GM12875 (cell line): Measurements from ENCODE around the gene CTU2.

Experiments
- H3K4me3 ChIP-seq: one replicate; pipeline ENCODE4 v1.5.1; 2011; ENCODE audit warnings: low read depth, low read length, control low read depth
- TF ChIP-seq, protein P1 (sequence below): IDR thresholded peaks from 2 replicates; pipeline ENCODE4 v1.5.1; 2011; ENCODE audit warnings: low read depth, mild to moderate bottlenecking, control low read depth, inconsistent platforms, low read length, moderate library complexity, borderline replicate concordance; ENCODE audit not compliant: insufficient read depth

The CTU2 gene

DNA sequence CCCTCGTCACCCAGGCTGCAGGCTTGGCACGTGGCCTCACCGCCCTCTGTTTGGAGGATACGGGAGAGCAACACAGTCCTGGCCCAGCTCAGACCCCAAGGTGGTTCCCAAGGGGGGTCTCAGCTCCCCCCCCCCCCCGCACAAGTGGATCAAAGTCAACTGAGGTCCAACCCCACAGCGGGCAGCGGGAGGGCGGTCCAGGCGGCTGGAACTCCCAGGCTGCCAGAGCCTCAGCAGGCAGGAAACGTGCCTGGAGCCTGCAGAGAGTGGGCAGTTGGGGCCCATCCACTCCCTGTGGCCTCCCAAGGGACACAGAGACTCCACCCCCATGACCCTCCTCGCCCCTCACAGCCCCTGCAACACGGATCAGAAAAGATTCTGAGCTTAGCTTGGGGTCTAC is 42.1 kb downstream of the CTU2 start:
- no peak overlapping the region for H3K4me3 ChIP-seq
- TF ChIP-seq, protein P1, sequence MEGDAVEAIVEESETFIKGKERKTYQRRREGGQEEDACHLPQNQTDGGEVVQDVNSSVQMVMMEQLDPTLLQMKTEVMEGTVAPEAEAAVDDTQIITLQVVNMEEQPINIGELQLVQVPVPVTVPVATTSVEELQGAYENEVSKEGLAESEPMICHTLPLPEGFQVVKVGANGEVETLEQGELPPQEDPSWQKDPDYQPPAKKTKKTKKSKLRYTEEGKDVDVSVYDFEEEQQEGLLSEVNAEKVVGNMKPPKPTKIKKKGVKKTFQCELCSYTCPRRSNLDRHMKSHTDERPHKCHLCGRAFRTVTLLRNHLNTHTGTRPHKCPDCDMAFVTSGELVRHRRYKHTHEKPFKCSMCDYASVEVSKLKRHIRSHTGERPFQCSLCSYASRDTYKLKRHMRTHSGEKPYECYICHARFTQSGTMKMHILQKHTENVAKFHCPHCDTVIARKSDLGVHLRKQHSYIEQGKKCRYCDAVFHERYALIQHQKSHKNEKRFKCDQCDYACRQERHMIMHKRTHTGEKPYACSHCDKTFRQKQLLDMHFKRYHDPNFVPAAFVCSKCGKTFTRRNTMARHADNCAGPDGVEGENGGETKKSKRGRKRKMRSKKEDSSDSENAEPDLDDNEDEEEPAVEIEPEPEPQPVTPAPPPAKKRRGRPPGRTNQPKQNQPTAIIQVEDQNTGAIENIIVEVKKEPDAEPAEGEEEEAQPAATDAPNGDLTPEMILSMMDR = no peak

DNA sequence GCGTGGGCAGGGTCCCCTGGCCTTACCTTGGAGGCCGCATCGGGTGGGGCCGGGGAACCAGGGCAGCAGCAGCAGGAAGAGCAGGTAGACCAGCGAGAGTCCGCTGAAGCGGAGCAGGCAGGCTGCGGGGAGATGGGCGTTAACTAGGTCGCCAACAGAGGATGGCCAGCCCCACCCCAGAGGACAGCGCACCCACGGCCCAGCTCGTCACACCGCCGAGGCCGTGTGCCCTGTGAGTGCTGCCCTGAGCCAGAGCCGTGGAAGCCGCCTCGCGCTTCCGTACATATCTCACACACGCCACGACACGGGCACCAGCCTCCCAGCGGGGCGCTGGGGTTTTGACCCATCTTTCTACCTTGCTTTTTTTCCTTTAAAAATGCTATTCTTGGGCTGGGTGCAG is 43.1 kb downstream of the CTU2 start:
- H3K4me3 ChIP-seq = no peak overlapping the region
- TF ChIP-seq, protein P1 = no peak

DNA sequence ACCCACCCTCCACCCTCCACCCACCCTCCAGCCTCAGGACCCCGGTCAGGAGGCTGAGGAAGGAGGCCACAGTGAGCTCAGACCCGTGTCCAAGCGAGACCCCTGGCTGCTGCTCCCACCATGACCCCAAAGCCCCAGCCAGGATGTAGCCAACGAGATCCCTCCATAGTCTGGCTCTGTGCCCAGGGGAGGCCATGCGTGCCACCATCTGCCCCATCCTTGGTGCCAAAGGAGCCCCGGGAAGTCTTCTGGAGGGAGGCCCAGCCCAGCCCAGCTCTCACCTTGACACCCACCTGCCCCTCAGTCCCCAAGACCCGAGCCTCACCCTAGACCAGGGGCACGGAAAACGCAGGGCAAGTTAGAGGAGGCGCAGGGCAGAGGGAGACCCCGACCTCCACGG is 44.6 kb downstream of the CTU2 start:
- H3K4me3 ChIP-seq = no peak overlapping the region
- TF ChIP-seq, protein P1 = no peak

DNA sequence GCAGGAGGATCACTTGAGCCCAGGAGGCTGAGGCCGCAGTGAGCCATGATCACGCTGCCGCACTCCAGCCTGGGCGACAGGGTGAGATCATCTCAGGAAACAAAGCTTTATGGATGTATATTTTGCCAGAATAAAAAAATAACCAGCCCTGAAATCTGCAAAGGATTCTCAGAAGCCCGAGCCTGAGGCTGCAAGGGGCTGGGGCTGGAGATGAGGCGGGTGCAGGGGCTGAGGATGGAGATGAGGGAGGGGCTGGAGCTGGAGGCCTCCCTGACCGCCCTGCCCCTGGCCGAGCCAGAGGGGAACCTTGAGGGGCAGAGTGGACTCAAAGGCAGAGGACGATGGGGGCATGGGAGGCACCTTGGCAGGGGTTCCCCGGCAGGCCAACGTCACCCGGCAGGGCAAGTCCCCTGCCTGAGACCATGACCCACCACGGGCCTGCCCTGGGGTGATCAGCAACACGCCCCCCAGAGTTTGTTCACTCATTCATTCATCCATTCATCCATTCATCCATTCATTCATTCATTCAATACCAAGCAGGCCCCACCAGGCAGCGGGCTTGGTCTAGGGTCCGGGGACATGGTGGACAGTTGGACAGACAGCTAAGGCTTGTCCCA is 46.2 kb downstream of the CTU2 start:
- no peak overlapping the region for H3K4me3 ChIP-seq
- TF ChIP-seq, protein P1 = no peak

DNA sequence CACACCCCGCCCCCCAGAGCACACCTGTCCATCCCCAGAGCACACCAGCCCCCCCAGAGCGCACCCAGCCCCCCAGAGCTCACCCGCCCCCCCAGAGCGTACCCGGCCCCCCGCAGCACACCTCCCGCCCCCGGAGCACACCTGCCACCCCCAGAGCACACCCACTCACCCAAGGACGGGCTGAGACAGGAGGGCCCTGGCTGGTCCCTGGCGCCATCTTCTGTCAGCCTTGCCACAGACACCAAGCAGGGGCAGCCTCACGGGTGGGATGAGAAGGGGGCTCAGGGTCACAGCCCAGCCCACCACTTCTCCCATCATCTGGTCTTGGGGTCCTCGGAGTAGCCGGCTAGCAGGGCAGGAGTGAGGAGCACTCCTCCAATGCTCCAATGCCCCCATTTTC is 46.9 kb downstream of the CTU2 start:
- TF ChIP-seq, protein P1 = no peak
- H3K4me3 ChIP-seq = no peak overlapping the region

DNA sequence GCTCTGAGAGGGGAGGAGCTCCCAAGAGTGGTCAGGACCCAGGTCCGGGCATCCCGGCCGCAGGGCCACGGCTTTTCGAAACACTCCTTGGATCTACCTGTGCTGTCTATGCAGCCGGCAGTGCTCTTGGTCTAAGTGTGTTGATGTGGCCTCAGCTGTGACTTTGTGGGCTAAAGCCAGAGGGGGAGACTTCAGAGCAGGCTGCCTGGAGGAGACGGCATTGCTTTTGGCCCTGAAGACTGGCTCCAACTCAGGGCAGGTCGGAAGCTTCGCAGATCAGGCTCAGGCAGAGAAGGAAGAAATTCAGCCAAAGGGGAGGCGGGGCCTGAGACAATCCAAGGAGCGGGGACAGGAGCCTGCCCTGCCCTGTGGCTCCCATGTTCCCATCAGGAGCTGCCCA is 47.3 kb downstream of the CTU2 start:
- no peak overlapping the region for H3K4me3 ChIP-seq
- TF ChIP-seq, protein P1 = no peak

DNA sequence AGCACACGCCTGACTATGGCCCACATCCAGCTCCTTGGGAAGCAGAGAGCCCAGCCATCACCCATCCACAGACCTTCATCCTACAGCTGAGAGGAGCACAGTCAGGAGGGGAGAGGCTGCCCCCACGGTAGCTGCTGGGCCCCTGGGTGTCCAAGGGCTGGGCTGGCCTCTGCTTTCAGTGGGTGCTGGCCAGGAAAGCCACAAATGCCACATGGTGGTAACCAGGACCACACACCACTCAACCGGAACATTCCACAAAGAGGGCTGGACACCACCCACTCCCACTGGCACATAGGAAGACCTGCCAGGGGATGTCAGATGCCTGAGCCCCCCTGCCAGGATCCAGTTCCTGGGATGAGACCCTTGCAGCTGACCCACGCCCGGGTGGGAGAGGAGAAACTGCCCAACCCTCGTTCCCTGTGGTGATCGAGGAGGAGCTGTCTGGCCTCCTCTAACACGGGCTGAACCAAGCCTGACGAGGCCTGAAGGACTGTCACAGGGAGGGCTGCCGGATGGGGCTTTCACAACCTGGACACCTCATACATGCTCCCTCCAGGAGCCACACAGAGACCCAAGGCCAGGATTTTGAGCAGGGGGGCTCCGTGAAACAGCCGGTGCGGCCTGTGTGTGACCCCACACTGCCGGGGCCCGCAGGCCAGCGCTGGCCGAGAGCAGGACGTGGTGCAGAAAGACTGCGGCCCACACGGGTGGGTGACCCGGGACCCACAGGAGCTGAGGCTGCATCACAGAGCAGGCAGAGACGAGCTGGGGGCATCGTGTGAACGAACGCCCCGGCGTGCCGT is 48.0 kb downstream of the CTU2 start:
- TF ChIP-seq, protein P1 = no peak
- no peak overlapping the region for H3K4me3 ChIP-seq
